HepG2 (cell line): ENCODE results near the gene LTB4R. TPM values are rescaled to one million over a fixed set of nuclear protein-coding genes. Genes with fewer than 3 reads are reported as not detected.

Experiments
- ERF ChIP-seq: IDR thresholded peaks from 2 replicates; pipeline ENCODE4 v1.6.1; 2018; ENCODE audit warnings: missing biosample characterization, missing genetic modification reagents
- ETV6 ChIP-seq: sonication (generic); formaldehyde crosslinking; conservative IDR thresholded peaks from 2 replicates; pipeline ENCODE4 v1.4.0; 2020; ENCODE audit warnings: missing genetic modification reagents
- JUNB ChIP-seq: sonication (generic); formaldehyde crosslinking; IDR thresholded peaks from 2 replicates; pipeline ENCODE4 v1.8.0; 2022; ENCODE audit warnings: missing genetic modification reagents, mild to moderate bottlenecking, borderline replicate concordance
- KDM3A ChIP-seq: IDR thresholded peaks from 2 replicates; pipeline ENCODE4 v1.6.1; 2018; ENCODE audit warnings: low read depth, missing compliant biosample characterization
- KDM6A ChIP-seq: IDR thresholded peaks from 2 replicates; pipeline ENCODE4 v1.6.1; 2016; ENCODE audit warnings: low read depth
- MZF1 ChIP-seq: sonication (generic); formaldehyde crosslinking; IDR thresholded peaks from 2 replicates; pipeline ENCODE4 v1.8.1; 2023; ENCODE audit warnings: mild to moderate bottlenecking, missing genetic modification reagents, borderline replicate concordance
- NCOA5 ChIP-seq: sonication (generic); formaldehyde crosslinking; IDR thresholded peaks from 2 replicates; pipeline ENCODE4 v1.4.0; 2020; ENCODE audit warnings: missing genetic modification reagents
- NFE2L1 ChIP-seq: sonication (generic); formaldehyde crosslinking; IDR thresholded peaks from 2 replicates; pipeline ENCODE4 v1.4.0; 2020; ENCODE audit warnings: missing genetic modification reagents, mild to moderate bottlenecking, borderline replicate concordance
- SMARCC2 ChIP-seq: fragments of 450-650 bp; IDR thresholded peaks from 2 replicates; pipeline ENCODE4 v1.6.1; 2017; ENCODE audit warnings: antibody characterized with exemption, mild to moderate bottlenecking
- TEAD3 ChIP-seq: optimal IDR thresholded peaks from 2 replicates; pipeline ENCODE3; 2016; ENCODE audit warnings: borderline replicate concordance
- ZNF274 ChIP-seq: sonication (generic); formaldehyde crosslinking; IDR thresholded peaks from 2 replicates; pipeline ENCODE4 v1.5.1; 2020; ENCODE audit warnings: mild to moderate bottlenecking, missing genetic modification reagents
- ZNF598 ChIP-seq: sonication (generic); formaldehyde crosslinking; IDR thresholded peaks from 2 replicates; pipeline ENCODE4 v1.5.1; 2020; ENCODE audit warnings: mild to moderate bottlenecking, missing genetic modification reagents, borderline replicate concordance
- ZNF629 ChIP-seq: sonication (generic); formaldehyde crosslinking; conservative IDR thresholded peaks from 2 replicates; pipeline ENCODE4 v1.5.0; 2020; ENCODE audit warnings: missing genetic modification reagents
- ZSCAN12 ChIP-seq: sonication (generic); formaldehyde crosslinking; IDR thresholded peaks from 2 replicates; pipeline ENCODE4 v1.9.0; 2021; ENCODE audit warnings: mild to moderate bottlenecking, missing genetic modification reagents
- polyA plus RNA-seq, 8 experiments: library from polyadenylated mRNA; depleted of rRNA in 3 of 8; stranded (reverse) in 7 of 8; unstranded in 1 of 8; fragments of >200 nt; fragmentation: Illumina TruSeq in 4 of 8; extraction: Trizol in 4 of 8; gene quantifications; 2 replicates each; pipeline versions ENCODE4 v1.2.1 to v1.2.3, GENCODE V29; 2011 to 2016; ENCODE audit warnings: low read depth in 4 of 8, missing spikeins in 1 of 8, mixed read lengths in 1 of 8; ENCODE audit not compliant: insufficient read depth in 1 of 8
- total RNA-seq, 5 experiments: library from RNA; depleted of rRNA; stranded (reverse); fragments of >200 nt; fragmentation: Illumina TruSeq; extraction: Trizol; gene quantifications; 2 replicates each; pipeline ENCODE4 v1.2.3, GENCODE V29; 2016; ENCODE audit warnings: low read depth in 1 of 5
- TF ChIP-seq, protein P1 (sequence below): IDR thresholded peaks from 2 replicates; pipeline ENCODE4 v1.6.1; 2016; ENCODE audit warnings: missing compliant biosample characterization, missing genetic modification reagents, borderline replicate concordance
- TF ChIP-seq, protein P2 (sequence below): sonication (generic); formaldehyde crosslinking; IDR thresholded peaks from 2 replicates; pipeline ENCODE4 v1.5.1; 2020; ENCODE audit warnings: missing genetic modification reagents, mild to moderate bottlenecking, borderline replicate concordance
- TF ChIP-seq, protein P3 (sequence below): sonication (generic); formaldehyde crosslinking; IDR thresholded peaks from 2 replicates; pipeline ENCODE4 v1.5.1; 2020; ENCODE audit warnings: mild to moderate bottlenecking, moderate library complexity, missing genetic modification reagents
- TF ChIP-seq, protein P4 (sequence below): sonication (generic); formaldehyde crosslinking; IDR thresholded peaks from 2 replicates; pipeline ENCODE4 v1.4.0; 2020; ENCODE audit warnings: missing genetic modification reagents

Gene LTB4R
- total and polyA plus RNA-seq, 2 of the 13 experiments (the other 11 are each of a cell fraction or from before 2014, with no cell fraction given), result 3.2 to 8.2 TPM

DNA sequence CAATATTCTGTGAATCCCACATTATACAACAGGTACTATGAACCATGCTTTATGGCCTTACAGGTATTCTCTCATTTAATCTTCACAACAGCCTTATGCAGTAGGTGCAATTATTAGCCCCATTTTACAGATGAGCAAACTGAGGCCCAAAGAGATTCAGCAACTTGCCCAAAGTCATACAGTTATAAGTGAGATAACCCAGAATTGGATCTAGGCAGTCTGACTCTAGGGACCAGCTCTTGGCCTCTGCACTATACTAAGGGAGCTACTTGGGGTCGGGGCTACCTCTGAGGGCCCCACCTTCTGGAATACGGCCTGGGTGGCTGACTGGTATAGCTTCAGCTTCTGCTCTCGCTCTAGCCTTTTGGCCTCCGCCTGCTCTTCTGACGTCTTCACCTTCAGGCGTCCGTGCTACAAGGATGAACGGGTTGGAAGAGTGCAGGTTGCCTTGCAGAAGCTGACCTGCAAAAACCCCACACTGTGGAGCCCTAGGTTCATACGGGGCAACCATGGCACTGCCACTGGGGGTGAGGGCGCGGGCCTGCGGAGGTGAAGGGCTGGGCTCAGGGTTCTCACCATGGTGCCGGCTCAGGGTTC is 40.7 kb upstream of the LTB4R start (continued):
- TF ChIP-seq ZNF629 (peak; percentile 100), ZNF274 (CRISPR knock-in tag) (no peak; the same call in 1 of the 2 replicates), TEAD3 (CRISPR knock-in tag) (no peak), MZF1 (CRISPR knock-in tag) (no peak), KDM3A (CRISPR knock-in tag) (no peak), NFE2L1 (CRISPR knock-in tag) (peak; percentile 87; the same call in 1 of the 2 replicates), SMARCC2 (no peak), NCOA5 (CRISPR knock-in tag) (no peak), ETV6 (CRISPR knock-in tag) (no peak), ZNF598 (CRISPR knock-in tag) (peak; percentile 68; the same call in 1 of the 2 replicates), KDM6A (peak; percentile 31; the same call in 1 of the 2 replicates), JUNB (CRISPR knock-in tag) (no peak), ZSCAN12 (CRISPR knock-in tag) (no peak), ERF (CRISPR knock-in tag) (no peak)
- TF ChIP-seq, protein P1, sequence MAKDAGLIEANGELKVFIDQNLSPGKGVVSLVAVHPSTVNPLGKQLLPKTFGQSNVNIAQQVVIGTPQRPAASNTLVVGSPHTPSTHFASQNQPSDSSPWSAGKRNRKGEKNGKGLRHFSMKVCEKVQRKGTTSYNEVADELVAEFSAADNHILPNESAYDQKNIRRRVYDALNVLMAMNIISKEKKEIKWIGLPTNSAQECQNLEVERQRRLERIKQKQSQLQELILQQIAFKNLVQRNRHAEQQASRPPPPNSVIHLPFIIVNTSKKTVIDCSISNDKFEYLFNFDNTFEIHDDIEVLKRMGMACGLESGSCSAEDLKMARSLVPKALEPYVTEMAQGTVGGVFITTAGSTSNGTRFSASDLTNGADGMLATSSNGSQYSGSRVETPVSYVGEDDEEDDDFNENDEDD (CRISPR knock-in tag), result no peak
- TF ChIP-seq, protein P2, sequence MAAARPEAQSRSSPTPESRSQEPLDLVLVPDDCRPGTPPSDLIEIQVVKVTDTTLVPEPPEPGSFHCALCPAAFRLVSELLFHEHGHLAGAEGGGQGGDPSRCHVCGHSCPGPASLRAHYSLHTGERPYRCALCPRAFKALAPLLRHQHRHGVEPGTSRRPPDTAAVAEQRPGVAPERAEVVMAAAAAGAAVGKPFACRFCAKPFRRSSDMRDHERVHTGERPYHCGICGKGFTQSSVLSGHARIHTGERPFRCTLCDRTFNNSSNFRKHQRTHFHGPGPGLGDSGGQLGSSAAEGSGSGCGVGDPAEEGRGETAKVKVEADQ (CRISPR knock-in tag), result peak; percentile 4
- TF ChIP-seq, protein P3, sequence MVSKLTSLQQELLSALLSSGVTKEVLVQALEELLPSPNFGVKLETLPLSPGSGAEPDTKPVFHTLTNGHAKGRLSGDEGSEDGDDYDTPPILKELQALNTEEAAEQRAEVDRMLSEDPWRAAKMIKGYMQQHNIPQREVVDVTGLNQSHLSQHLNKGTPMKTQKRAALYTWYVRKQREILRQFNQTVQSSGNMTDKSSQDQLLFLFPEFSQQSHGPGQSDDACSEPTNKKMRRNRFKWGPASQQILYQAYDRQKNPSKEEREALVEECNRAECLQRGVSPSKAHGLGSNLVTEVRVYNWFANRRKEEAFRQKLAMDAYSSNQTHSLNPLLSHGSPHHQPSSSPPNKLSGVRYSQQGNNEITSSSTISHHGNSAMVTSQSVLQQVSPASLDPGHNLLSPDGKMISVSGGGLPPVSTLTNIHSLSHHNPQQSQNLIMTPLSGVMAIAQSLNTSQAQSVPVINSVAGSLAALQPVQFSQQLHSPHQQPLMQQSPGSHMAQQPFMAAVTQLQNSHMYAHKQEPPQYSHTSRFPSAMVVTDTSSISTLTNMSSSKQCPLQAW (CRISPR knock-in tag), result peak; percentile 67
- TF ChIP-seq, protein P4, sequence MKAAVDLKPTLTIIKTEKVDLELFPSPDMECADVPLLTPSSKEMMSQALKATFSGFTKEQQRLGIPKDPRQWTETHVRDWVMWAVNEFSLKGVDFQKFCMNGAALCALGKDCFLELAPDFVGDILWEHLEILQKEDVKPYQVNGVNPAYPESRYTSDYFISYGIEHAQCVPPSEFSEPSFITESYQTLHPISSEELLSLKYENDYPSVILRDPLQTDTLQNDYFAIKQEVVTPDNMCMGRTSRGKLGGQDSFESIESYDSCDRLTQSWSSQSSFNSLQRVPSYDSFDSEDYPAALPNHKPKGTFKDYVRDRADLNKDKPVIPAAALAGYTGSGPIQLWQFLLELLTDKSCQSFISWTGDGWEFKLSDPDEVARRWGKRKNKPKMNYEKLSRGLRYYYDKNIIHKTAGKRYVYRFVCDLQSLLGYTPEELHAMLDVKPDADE, result no peak
